GM12865 (cell line): Measurements from ENCODE around the gene RAPGEF3.

Experiments
- DNase-seq: peaks from one replicate; pipeline ENCODE4 v3.0.0; 2010; ENCODE audit warnings: low read depth
- H3K4me3 ChIP-seq: 2 replicates; pipeline ENCODE4 v1.5.1; 2011; ENCODE audit warnings: mild to moderate bottlenecking, low read depth, low read length, control low read depth
- CTCF ChIP-seq: IDR thresholded peaks from 2 replicates; pipeline ENCODE4 v1.5.1; 2011; ENCODE audit warnings: low read length, control low read depth, low read depth, inconsistent platforms; ENCODE audit not compliant: insufficient read depth; ENCODE audit errors: missing control alignments

Gene RAPGEF3

GRCh38 chr12:47736877-47737676, 21.6 kb downstream of the RAPGEF3 start:
- H3K4me3 ChIP-seq = no peak overlapping the region
- DNase-seq = no peak
- no peak for TF ChIP-seq CTCF

- TF ChIP-seq CTCF = no peak
- DNase-seq = no peak
- no peak overlapping the region for H3K4me3 ChIP-seq
Measured at GRCh38 chr12:47736216-47736615, 22.5 kb downstream of the RAPGEF3 start.

GRCh38 chr12:47735649-47736048, 23.0 kb downstream of the RAPGEF3 start:
- TF ChIP-seq CTCF = no peak
- DNase-seq = no peak
- no peak overlapping the region for H3K4me3 ChIP-seq

- no peak for DNase-seq
- no peak overlapping the region for H3K4me3 ChIP-seq
- no peak for TF ChIP-seq CTCF
Measured at GRCh38 chr12:47734725-47735480, 23.8 kb downstream of the RAPGEF3 start.

- no peak for DNase-seq
- no peak overlapping the region for H3K4me3 ChIP-seq
- no peak for TF ChIP-seq CTCF
Measured at GRCh38 chr12:47733142-47733541, 25.5 kb downstream of the RAPGEF3 start.

- DNase-seq = no peak
- TF ChIP-seq CTCF = no peak
- H3K4me3 ChIP-seq = no peak overlapping the region
Measured at GRCh38 chr12:47732504-47732903, 26.2 kb downstream of the RAPGEF3 start.
